Small intestine (tissue), 7 donors: ENCODE results near the gene CCDC17. TPM values are rescaled to one million over a fixed set of nuclear protein-coding genes. Genes with fewer than 3 reads are reported as not detected.

Experiments
- DNase-seq, 2 donors: peaks; one replicate each; pipeline versions ENCODE4 v3.0.0 to v3.0.0-alpha.2; 2013
- FAIRE-seq: peaks from 2 replicates; lab custom pipeline; 2012; peaks lifted over from hg19 to GRCh38; lab: Jason Lieb, UNC
- H3K27ac ChIP-seq, 3 donors: one replicate each; pipeline ENCODE4 v1.5.1; 2013; ENCODE audit warnings: low read length in 2 of 3, mild to moderate bottlenecking in 2 of 3, control low read depth in 1 of 3, inconsistent platforms in 1 of 3, low read depth in 1 of 3, moderate library complexity in 1 of 3
- H3K27me3 ChIP-seq, 3 donors: one replicate each; pipeline ENCODE4 v1.6.1; 2013; ENCODE audit warnings: low read length in 3 of 3, inconsistent platforms in 1 of 3; ENCODE audit not compliant: control insufficient read depth in 3 of 3, insufficient read depth in 3 of 3
- H3K36me3 ChIP-seq, 3 donors: one replicate each; pipeline ENCODE4 v1.6.1; 2013; ENCODE audit warnings: low read length in 3 of 3, inconsistent platforms in 1 of 3, low read depth in 1 of 3, mild to moderate bottlenecking in 1 of 3, moderate library complexity in 1 of 3; ENCODE audit not compliant: control insufficient read depth in 3 of 3, insufficient read depth in 2 of 3
- H3K4me1 ChIP-seq, 3 donors: one replicate each; pipeline ENCODE4 v1.6.1; 2013; ENCODE audit warnings: low read length in 2 of 3, inconsistent platforms in 1 of 3, low read depth in 1 of 3, mild to moderate bottlenecking in 1 of 3, moderate library complexity in 1 of 3; ENCODE audit not compliant: control insufficient read depth in 3 of 3, insufficient read depth in 2 of 3
- H3K4me3 ChIP-seq, 3 donors: one replicate each; pipeline ENCODE4 v1.5.1; 2013; ENCODE audit warnings: low read length in 3 of 3, control low read depth in 1 of 3, inconsistent platforms in 1 of 3, low read depth in 1 of 3, mild to moderate bottlenecking in 1 of 3, moderate library complexity in 1 of 3
- H3K9me3 ChIP-seq, 2 donors: one replicate each; pipeline ENCODE4 v1.6.1; 2013; ENCODE audit warnings: low read depth in 1 of 2, low read length in 1 of 2; ENCODE audit not compliant: control insufficient read depth in 2 of 2, insufficient read depth in 1 of 2
- WGBS, 3 donors: extraction: QIAGEN DNeasy Blood & Tissue Kit; methylation state at CpG; one replicate each; pipeline ENCODE4 v1.1.7; 2013; 5-methylcytosine and 5-hydroxymethylcytosine counted together
- polyA plus RNA-seq, 4 donors: library from polyadenylated mRNA; stranded (reverse) in 3 of 4; unstranded in 1 of 4; fragments of 200-250 nt in 3 of 4; fragments of 120-200 nt in 1 of 4; gene quantifications; one replicate each; pipeline versions ENCODE4 v1.2.1 to v1.2.3, GENCODE V29; 2013
- donor health status: healthy with polysubstance abuse.
- donor health status: control.
- donor health status: control.
- donor health status: Bipolar disorder and iron deficiency.
- donor health status: healthy.

CCDC17 gene
- polyA plus RNA-seq, 4 donors, result 0.66 to 8.3 (median 3.3) TPM

DNA sequence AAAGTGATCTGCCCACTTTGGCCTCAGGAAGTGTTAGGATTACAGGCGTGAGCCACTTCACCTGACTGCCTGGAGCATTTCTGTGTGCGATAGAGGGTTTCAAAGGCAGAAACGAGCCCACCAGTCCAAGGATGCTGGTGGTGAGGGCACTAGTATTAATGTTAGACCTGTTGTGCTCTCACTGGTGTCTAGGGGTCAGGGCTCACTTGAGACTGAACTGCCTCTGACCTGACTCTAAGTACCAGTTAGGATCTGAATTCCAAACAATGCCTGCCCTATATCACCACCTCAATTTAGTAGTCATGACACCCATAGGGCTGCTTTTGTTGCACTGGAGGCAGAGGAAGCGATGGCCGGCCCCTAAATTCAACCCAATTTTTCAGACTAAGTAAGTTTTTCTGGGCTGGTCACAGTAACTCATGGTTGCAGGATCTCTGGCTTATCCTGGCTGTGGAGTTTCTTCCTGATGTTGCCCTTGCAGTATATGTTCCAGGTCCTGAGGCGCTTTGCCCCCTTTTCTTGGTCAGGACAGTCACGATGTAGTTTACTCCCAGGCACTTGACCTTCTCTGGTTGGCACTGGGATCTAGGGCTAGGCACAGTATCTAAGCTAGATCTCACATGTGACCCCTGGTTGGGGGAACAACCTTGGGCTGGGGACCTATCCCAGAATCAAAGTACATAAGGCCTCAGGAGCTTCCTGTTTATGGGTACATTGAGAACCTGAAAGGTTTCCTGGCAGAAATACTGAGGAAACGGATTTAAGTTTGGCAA lies 4.5 kb downstream of the CCDC17 start:
- DNase-seq (no peak), FAIRE-seq (no peak)
- 64 to 76% (median 66%) methylated on average over 8 of the region's 8 CpGs for WGBS, 3 donors
- Histone ChIP-seq H3K27ac (peak overlapping the region in 1 of 3 donors; percentile 28), H3K4me1 (peaks cover 0 to 3% (median 0%) of the 10 kb centered on the region in 3 donors), H3K4me3 (no peak overlapping the region), H3K27me3 (no peaks in the 10 kb centered on the region), H3K9me3 (no peaks in the 10 kb centered on the region), H3K36me3 (peaks cover 20 to 71% (median 28%) of the 10 kb centered on the region in 3 donors)

DNA sequence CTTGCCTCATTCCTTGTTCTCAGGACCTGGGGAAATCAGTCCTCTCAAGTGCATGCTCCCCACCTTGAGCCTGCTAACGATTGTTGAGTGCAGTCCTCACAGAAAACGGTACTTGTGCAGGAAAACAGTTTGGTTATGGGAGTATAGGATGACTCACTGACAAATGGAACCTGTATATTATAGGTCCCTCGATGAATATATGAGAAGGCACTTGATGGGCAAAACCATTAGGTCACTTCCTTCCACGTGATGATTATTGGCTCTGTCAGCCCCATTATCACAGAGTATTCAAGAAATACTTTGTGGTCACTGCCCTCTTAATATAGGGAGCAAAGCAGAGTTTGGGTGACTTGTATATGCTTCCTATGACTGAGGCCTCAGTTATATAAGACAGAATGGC lies 6.2 kb downstream of the CCDC17 start:
- Histone ChIP-seq H3K27ac (no peak overlapping the region), H3K27me3 (no peaks in the 10 kb centered on the region), H3K4me3 (no peak overlapping the region), H3K36me3 (peaks cover 16 to 64% (median 22%) of the 10 kb centered on the region in 3 donors), H3K9me3 (no peaks in the 10 kb centered on the region), H3K4me1 (peaks cover 0 to 3% (median 0%) of the 10 kb centered on the region in 3 donors)
- no peak for DNase-seq
- 73 to 75% (median 74%) methylated on average over 4 of the region's 4 CpGs for WGBS, 3 donors
- FAIRE-seq, result no peak

DNA sequence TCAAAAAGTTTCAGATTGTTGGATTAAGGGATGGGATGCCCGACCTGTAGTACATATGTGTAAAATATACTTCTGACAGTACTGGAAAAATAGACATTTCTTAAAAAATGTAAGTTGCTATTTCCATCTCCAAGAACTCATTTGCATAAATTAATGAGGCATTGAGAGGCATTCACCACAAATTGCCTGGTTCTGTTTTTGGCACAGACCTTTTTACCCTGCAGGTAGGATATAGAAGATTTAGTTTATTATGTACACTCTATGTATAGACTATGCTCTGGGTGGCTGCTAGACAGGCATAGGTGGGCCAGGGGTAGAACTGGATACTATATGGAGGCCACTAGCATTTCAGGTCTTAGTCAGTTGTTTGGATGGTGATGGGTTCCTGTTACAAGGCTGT lies 8.0 kb downstream of the CCDC17 start:
- 82 to 95% (median 86%) methylated on average over 1 of the region's 1 CpG for WGBS, 3 donors
- no peak for DNase-seq
- Histone ChIP-seq H3K36me3 (peaks cover 13 to 55% (median 16%) of the 10 kb centered on the region in 3 donors), H3K27ac (no peak overlapping the region), H3K4me1 (no peaks in the 10 kb centered on the region), H3K4me3 (no peak overlapping the region), H3K27me3 (no peaks in the 10 kb centered on the region), H3K9me3 (no peaks in the 10 kb centered on the region)
- FAIRE-seq, result no peak

DNA sequence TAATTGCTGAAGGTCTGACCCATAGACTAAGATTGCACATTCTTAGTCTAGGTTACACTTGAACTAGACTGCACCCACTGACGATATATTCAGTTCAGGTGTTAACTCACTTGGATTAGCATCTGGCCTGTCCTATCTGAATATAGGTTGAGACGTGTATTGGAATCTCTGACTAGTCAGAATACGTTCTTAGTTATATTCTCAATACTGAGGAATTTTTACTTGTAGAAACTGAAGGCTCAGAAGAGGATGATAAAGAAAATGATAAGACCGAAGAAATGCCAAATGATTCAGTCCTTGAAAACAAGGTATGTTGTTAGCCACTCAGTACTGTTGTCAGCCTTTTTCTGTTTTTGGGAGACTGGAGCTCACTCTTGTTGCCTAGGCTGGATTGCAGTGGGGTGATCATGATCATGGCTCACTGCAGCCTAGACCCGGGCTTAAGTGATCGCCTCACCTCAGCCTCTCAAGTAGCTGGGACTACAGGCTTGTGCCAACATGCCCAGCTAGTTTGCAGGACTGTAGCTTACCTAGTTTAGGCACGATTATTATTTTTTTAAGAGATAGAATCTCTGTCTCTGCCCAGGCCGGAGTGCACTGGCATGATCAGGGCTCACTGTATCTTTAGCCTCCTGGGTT lies 10.8 kb downstream of the CCDC17 start:
- DNase-seq, result no peak
- H3K27me3 ChIP-seq, result no peaks in the 10 kb centered on the region
- no peaks in the 10 kb centered on the region for H3K9me3 ChIP-seq
- H3K4me1 ChIP-seq, result no peaks in the 10 kb centered on the region
- no peak overlapping the region for H3K27ac ChIP-seq
- 83 to 89% (median 85%) methylated on average over 8 of the region's 8 CpGs for WGBS, 3 donors
- H3K4me3 ChIP-seq, result no peak overlapping the region
- no peak for FAIRE-seq
- peaks cover 9 to 46% (median 16%) of the 10 kb centered on the region in 3 donors for H3K36me3 ChIP-seq

DNA sequence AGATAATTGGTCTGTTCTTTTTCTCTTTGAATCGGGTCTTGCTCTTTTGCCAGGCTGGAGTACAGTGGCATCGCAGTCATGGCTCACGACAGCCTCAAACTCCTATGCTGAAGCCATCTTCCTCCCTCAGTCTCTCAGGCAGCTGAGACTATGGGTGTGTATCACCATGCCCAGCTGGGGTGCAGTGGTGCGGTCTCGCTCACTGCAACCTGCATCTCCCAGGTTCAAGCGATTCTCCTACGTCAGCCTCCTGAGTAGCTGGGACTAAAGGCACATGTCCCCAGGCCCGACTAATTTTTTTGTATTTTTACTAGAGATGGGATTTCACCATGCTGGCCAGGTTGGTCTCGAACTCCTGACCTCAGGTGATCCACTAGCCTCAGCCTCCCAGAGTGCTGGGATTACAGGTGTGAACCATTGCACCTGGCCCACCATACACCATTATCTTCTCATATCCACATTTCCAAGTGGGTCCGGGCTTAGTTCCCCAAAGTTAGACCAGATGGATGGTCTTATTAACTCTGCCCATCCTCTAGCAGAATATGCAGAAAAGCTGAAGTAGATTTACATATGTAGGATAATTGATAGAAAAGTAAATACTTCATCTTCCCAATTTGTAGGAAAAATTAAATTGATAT lies 13.1 kb downstream of the CCDC17 start:
- Histone ChIP-seq H3K9me3 (no peaks in the 10 kb centered on the region), H3K4me3 (no peak overlapping the region), H3K27me3 (no peaks in the 10 kb centered on the region), H3K4me1 (no peaks in the 10 kb centered on the region), H3K27ac (no peak overlapping the region), H3K36me3 (peaks cover 7 to 40% (median 9%) of the 10 kb centered on the region in 3 donors)
- 96 to 100% (median 97%) methylated on average over 10 of the region's 10 CpGs for WGBS, 3 donors
- no peak for FAIRE-seq
- no peak for DNase-seq

DNA sequence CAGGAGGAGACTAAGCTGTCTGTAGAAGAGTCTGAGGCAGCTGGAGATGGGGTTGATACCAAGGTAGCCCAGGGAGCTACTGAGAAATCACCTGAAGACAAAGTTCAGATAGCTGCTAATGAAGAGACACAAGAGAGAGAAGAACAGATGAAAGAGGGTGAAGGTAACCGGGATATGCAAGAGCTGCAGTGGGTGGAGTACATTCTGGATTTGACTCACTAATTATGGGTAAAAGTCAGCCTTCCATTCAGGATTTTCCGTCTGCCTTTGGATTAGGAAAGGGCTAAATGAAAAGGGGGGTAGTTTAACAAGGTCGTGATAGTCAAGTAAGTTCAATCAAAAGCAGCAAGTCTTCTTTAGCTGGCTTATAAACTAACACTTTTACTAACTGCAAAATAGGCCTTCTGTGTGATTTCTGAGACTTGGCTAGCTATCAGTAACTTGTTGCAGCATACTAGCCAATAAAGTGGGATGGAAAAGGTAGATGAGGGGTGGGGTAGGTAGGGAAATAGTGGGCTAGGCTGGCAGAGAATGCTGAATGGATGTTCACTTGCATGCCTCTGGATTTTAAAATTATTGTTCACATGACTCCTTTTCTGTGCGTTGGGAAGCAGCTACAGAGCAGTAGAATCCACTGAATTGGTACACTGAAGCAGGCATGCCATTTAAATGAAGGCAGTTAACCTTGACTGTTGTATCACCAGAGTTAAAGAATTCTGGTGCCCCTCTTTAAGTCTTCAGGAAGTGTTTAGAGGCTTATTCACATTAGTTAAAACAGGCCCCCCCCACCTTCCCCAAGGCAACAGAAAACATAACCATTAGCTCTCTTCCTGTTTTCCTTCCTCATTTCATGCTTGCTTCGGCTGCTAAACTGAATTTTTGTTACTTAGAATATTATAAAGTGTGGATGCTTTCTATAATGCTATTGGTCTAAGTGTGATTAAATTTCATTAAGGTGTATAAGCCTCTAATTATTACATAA lies 15.4 kb downstream of the CCDC17 start:
- no peaks in the 10 kb centered on the region for H3K4me1 ChIP-seq
- H3K27ac ChIP-seq, result no peak overlapping the region
- H3K9me3 ChIP-seq, result no peaks in the 10 kb centered on the region
- FAIRE-seq, result no peak
- DNase-seq, result no peak
- 77 to 90% (median 84%) methylated on average over 5 of the region's 5 CpGs for WGBS, 3 donors
- peaks cover 1 to 39% (median 3%) of the 10 kb centered on the region in 3 donors for H3K36me3 ChIP-seq
- H3K4me3 ChIP-seq, result no peak overlapping the region
- H3K27me3 ChIP-seq, result no peaks in the 10 kb centered on the region

GRCh38 chr1:45607404-45608074 lies 16.3 kb downstream of the CCDC17 start:
- no peaks in the 10 kb centered on the region for H3K4me1 ChIP-seq
- FAIRE-seq, result no peak
- no peaks in the 10 kb centered on the region for H3K9me3 ChIP-seq
- H3K27me3 ChIP-seq, result no peaks in the 10 kb centered on the region
- H3K4me3 ChIP-seq, result no peak overlapping the region
- 68 to 79% (median 74%) methylated on average over 6 of the region's 6 CpGs for WGBS, 3 donors
- H3K36me3 ChIP-seq, result peaks cover 0 to 38% (median 3%) of the 10 kb centered on the region in 3 donors
- no peak for DNase-seq
- peak overlapping the region in 1 of 3 donors; percentile 34 for H3K27ac ChIP-seq
